Astrocyte of the cerebellum (primary cell): Measurements from ENCODE around the gene HDAC9.
"Not testable (repeated sequence)": the region's sequence is repeated elsewhere in the genome, so short reads cannot be mapped to it uniquely, and the experiment has no call there.

ENCODE experiments used
- DNase-seq: peaks from one replicate; pipeline ENCODE4 v3.0.0-alpha.2; 2011; ENCODE audit warnings: low read depth
- H3K4me3 ChIP-seq: 2 replicates; pipeline ENCODE4 v1.5.1; 2011; ENCODE audit warnings: mild to moderate bottlenecking, low read depth, low read length, moderate library complexity
- in situ Hi-C: cut with HindIII; loops from 2 replicates; pipeline ENCODE4 v1.10.0; 2017; ENCODE audit warnings: low sequenced_read_pairs
- TF ChIP-seq, protein P1 (sequence below): IDR thresholded peaks from 2 replicates; pipeline ENCODE4 v1.5.1; 2012; ENCODE audit warnings: low read length, low read depth, moderate library complexity, mild to moderate bottlenecking; ENCODE audit errors: missing control alignments

The HDAC9 gene

DNA sequence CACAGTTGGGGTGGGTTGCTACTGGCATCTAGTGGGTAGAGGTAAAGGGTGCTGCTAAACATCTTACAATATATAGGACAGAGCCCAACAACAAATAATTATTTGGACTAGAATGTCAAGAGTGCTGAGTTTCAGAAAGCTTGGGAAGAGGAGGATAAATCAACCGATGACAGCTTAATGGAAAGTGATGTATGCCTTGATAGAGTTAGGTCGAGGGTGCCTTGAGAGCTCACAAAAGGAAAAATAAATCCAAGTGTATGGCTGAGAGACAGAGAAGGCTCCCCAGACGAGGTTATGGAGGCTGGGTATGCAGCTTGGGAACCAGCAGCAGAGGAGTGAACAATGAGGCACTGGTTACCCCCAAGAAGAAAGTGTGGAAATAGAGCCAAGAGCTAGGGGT is 211.1 kb downstream of the HDAC9 start:
- in situ Hi-C loops: no loop called here
- TF ChIP-seq, protein P1, sequence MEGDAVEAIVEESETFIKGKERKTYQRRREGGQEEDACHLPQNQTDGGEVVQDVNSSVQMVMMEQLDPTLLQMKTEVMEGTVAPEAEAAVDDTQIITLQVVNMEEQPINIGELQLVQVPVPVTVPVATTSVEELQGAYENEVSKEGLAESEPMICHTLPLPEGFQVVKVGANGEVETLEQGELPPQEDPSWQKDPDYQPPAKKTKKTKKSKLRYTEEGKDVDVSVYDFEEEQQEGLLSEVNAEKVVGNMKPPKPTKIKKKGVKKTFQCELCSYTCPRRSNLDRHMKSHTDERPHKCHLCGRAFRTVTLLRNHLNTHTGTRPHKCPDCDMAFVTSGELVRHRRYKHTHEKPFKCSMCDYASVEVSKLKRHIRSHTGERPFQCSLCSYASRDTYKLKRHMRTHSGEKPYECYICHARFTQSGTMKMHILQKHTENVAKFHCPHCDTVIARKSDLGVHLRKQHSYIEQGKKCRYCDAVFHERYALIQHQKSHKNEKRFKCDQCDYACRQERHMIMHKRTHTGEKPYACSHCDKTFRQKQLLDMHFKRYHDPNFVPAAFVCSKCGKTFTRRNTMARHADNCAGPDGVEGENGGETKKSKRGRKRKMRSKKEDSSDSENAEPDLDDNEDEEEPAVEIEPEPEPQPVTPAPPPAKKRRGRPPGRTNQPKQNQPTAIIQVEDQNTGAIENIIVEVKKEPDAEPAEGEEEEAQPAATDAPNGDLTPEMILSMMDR: no peak
- no peak for DNase-seq
- no peak overlapping the region for H3K4me3 ChIP-seq

DNA sequence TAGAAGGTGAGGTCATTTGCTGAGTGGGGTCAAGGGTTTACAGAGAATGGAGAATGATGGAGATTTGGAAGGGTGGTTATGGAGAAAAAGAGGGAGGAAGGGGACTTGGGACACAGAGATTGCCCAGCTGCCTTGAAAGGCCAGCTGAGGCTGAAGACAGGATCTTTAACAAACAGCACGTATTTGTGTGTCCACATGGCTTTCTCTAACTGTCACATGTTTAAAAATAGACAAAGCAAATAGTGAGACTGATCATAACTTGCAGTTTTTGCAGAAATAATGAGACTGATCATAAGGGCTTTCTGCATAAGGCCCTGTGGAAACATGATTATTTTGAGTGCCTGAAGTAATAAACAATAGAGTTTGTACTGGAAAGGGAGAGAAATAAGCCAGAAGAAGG is 212.7 kb downstream of the HDAC9 start:
- H3K4me3 ChIP-seq: no peak overlapping the region
- TF ChIP-seq, protein P1: no peak
- in situ Hi-C loops: no loop called here
- DNase-seq: no peak

DNA sequence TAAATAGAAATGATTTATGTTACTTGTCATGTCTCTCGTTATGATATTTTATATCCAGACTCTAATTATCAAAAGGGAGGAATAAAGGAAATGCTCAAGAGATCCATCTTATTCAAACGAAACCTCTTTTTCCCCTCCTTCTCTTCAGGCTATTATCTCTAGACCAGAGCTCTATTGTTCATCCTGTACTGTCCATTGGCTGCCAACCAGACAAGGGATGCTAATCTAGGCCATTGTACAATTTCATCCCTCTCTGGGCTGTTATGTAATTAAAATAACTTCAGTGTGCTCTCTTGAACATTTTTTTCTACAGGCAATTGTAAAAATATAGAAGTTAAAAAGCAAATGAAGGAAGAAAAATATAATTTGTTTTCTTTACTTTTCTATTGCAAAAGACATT is 220.4 kb downstream of the HDAC9 start:
- TF ChIP-seq, protein P1: no peak
- DNase-seq: no peak
- in situ Hi-C loops: no loop called here
- no peak overlapping the region for H3K4me3 ChIP-seq

DNA sequence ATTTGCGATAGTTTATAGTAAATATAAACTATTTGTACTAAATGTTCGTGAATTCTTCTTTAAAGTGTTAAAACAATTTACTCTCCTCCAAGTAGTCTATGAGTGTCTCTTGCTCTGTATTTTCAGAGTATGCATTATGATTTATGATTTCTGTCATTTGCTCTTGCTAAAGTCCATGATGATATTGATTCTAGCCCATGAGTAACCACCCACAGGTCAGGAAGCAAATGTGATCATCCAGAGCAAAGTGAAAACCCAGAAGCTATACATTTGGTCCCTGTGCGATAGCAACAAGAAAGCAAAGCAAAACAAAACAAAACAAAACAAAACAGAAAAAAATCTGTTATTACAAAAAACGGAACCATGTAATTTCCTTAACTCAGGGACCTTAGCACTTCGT is 225.9 kb downstream of the HDAC9 start:
- in situ Hi-C loops: no loop called here
- no peak overlapping the region for H3K4me3 ChIP-seq
- TF ChIP-seq, protein P1: no peak
- DNase-seq: no peak

DNA sequence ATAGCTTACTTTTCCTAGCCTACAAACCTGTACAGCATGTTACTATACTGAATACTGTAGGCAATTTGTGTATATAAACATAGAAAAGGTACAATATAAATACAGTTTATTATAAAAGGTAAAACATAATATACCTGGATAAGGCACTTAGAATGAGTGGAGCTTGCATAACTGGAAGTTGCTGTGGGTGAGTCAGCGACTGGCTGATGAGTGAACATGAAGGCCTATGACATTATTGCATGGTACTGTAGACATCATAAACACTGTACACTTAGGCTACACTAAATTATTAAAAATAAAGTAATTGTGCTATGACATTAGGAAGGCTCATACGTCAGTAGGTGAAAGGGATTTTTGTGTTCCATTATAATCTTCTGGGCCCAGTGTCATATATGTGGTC is 228.8 kb downstream of the HDAC9 start:
- TF ChIP-seq, protein P1: no peak

DNA sequence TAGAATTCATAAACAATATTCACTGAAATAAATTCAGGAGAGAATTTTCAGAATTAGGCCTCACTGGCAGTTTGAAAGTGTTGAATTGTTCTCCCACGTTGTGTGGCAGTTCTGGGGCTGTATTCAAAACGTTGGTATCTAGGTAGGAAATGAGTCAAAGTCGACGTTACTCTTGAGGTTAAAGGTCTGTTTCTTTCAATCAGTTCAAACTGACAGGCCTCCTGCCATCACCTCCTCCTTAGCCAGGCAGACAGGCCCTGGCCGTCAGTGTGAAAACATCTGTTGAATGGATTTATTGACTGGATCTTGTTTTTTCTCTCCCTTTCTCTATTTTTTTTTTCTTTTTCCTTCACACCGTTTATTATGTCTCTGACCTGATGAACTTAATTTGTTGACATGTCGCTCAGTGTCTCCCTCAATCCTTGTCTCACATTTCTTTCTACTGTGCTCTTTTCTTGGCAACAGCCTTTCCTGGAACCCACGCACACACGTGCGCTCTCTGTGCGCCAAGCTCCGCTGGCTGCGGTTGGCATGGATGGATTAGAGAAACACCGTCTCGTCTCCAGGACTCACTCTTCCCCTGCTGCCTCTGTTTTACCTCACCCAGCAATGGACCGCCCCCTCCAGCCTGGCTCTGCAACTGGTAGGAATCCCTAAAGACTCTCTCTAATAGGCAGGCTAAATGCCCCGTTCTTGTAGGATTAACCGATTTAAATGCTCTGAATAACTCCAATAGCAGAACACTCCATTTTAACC is 231.7 kb downstream of the HDAC9 start:
- in situ Hi-C loops: no loop called here
- TF ChIP-seq, protein P1: no peak
- DNase-seq: no peak
- no peak overlapping the region for H3K4me3 ChIP-seq

More for the DNA sequence above, 228.8 kb downstream of the HDAC9 start:
- in situ Hi-C loops: no loop called here
- H3K4me3 ChIP-seq: no peak overlapping the region
- DNase-seq: no peak

DNA sequence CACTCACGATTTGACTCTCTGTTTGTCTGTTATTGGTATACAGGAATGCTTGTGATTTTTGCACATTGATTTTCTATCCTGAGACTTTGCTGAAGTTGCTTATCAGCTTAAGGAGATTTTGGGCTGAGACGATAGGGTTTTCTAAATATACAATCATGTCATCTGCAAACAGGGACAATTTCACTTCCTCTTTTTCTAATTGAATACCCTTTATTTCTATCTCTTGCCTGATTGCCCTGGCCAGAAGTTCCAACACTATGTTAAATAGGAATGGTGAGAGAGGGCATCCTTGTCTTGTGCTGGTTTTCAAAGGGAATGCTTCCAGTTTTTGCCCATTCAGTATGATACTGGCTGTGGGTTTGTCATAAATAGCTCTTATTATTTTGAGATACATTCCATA is 240.5 kb downstream of the HDAC9 start:
- H3K4me3 ChIP-seq, in situ Hi-C loops, DNase-seq: not testable (repeated sequence)
